Karpas-422 (cell line): ENCODE measurements around the gene NFATC2IP. TPM values are rescaled to one million over a fixed set of nuclear protein-coding genes. Genes with fewer than 3 reads are reported as not detected.
"Not testable (repeated sequence)": the region's sequence is repeated elsewhere in the genome, so short reads cannot be mapped to it uniquely, and the experiment has no call there.

ENCODE experiments used
- DNase-seq: peaks from one replicate; pipeline ENCODE4 v3.0.0-alpha.2; 2015
- H2AFZ ChIP-seq: fragments of 200-600 bp; sonication (generic); 2 replicates; pipeline ENCODE4 v1.6.1; 2014; ENCODE audit warnings: antibody characterized with exemption, low read length, mixed read lengths
- H3K27ac ChIP-seq: fragments of 200-600 bp; sonication (generic); 2 replicates; pipeline ENCODE4 v1.5.1; 2014; ENCODE audit warnings: mild to moderate bottlenecking, low read length, moderate library complexity
- H3K27me3 ChIP-seq: fragments of 200-600 bp; sonication (generic); 2 replicates; pipeline ENCODE4 v1.6.1; 2014; ENCODE audit warnings: low read length, mixed read lengths
- H3K36me3 ChIP-seq: fragments of 200-600 bp; sonication (generic); 2 replicates; pipeline ENCODE4 v1.6.1; 2014; ENCODE audit warnings: low read length, mixed read lengths; ENCODE audit not compliant: insufficient read depth
- H3K4me1 ChIP-seq: fragments of 200-600 bp; sonication (generic); 2 replicates; pipeline ENCODE4 v1.6.1; 2014; ENCODE audit warnings: mild to moderate bottlenecking, low read length, mixed read lengths
- H3K4me2 ChIP-seq: fragments of 200-600 bp; sonication (generic); 2 replicates; pipeline ENCODE4 v1.6.1; 2014; ENCODE audit warnings: low read length, low read depth, mild to moderate bottlenecking; ENCODE audit not compliant: poor library complexity, severe bottlenecking
- H3K4me3 ChIP-seq: fragments of 200-600 bp; sonication (generic); 2 replicates; pipeline ENCODE4 v1.5.1; 2014; ENCODE audit warnings: mild to moderate bottlenecking, antibody characterized with exemption, low read length, mixed read lengths
- H3K79me2 ChIP-seq: fragments of 200-600 bp; sonication (generic); 2 replicates; pipeline ENCODE4 v1.6.1; 2014; ENCODE audit warnings: mild to moderate bottlenecking, low read length, mixed read lengths
- H3K9ac ChIP-seq: fragments of 200-600 bp; sonication (generic); 2 replicates; pipeline ENCODE4 v1.6.0; 2014; ENCODE audit warnings: low read length
- H3K9me2 ChIP-seq: fragments of 200-600 bp; sonication (generic), shearing (Covaris generic); replicated peaks from 2 replicates; pipeline ENCODE4 v1.6.0; 2014; ENCODE audit warnings: mild to moderate bottlenecking, low read length, moderate library complexity; ENCODE audit not compliant: insufficient read depth
- H3K9me3 ChIP-seq: fragments of 300-700, 200-600 bp; sonication (generic); 2 replicates; pipeline ENCODE4 v1.6.1; 2014; ENCODE audit warnings: low read length, mixed read lengths
- H4K20me1 ChIP-seq: fragments of 200-600 bp; sonication (generic); 2 replicates; pipeline ENCODE4 v1.6.1; 2014; ENCODE audit warnings: mild to moderate bottlenecking, antibody characterized with exemption, low read length, low read depth; ENCODE audit not compliant: insufficient read depth
- total RNA-seq: library from RNA; depleted of rRNA; stranded (reverse); fragments of >200 nt; shearing (Covaris generic); gene quantifications from 2 replicates; pipeline ENCODE4 v1.2.3, GENCODE V29; 2014; ENCODE audit warnings: low replicate concordance

NFATC2IP gene
- total RNA-seq, 1 experiment from 2014 or later: 64.0 TPM

GRCh38 chr16:28938721-28939120 lies 12.0 kb upstream of the NFATC2IP start:
- no peak for DNase-seq
- Histone ChIP-seq H3K9me3 (no peaks in the 10 kb centered on the region), H3K9ac (no peak overlapping the region), H3K9me2 (no peaks in the 10 kb centered on the region), H2AFZ (no peak overlapping the region), H3K4me1 (no peaks in the 10 kb centered on the region), H3K27ac (no peak overlapping the region), H3K27me3 (no peaks in the 10 kb centered on the region), H4K20me1 (no peaks in the 10 kb centered on the region), H3K36me3 (peaks cover 27% of the 10 kb centered on the region), H3K79me2 (0 out of 2 replicates have a peak, but pooled peaks cover 6% of the 10 kb centered on the region), H3K4me3 (no peak overlapping the region), H3K4me2 (no peak overlapping the region)

- not testable (repeated sequence) for H4K20me1 ChIP-seq, H3K79me2 ChIP-seq, H3K4me3 ChIP-seq, H3K9me2 ChIP-seq, H3K9me3 ChIP-seq, DNase-seq, H3K27ac ChIP-seq, H3K9ac ChIP-seq, H3K4me1 ChIP-seq, H2AFZ ChIP-seq, H3K4me2 ChIP-seq, H3K27me3 ChIP-seq
- H3K36me3 ChIP-seq: peaks cover 19% of the 10 kb centered on the region
Observed at GRCh38 chr16:28939825-28940224, 10.9 kb upstream of the NFATC2IP start.

- H3K36me3 ChIP-seq: 0 out of 2 replicates have a peak, but pooled peaks cover 5% of the 10 kb centered on the region
- no peaks in the 10 kb centered on the region for H3K79me2 ChIP-seq
- H3K4me2 ChIP-seq: no peak overlapping the region
- H3K9me3 ChIP-seq: no peaks in the 10 kb centered on the region
- no peak overlapping the region for H2AFZ ChIP-seq
- no peak overlapping the region for H3K9ac ChIP-seq
- no peaks in the 10 kb centered on the region for H4K20me1 ChIP-seq
- no peaks in the 10 kb centered on the region for H3K9me2 ChIP-seq
- peaks cover 8% of the 10 kb centered on the region for H3K4me1 ChIP-seq
- no peak overlapping the region for H3K27ac ChIP-seq
- no peak for DNase-seq
- H3K27me3 ChIP-seq: no peaks in the 10 kb centered on the region
- no peak overlapping the region for H3K4me3 ChIP-seq
Observed at GRCh38 chr16:28943281-28943680, 7.5 kb upstream of the NFATC2IP start.

DNA sequence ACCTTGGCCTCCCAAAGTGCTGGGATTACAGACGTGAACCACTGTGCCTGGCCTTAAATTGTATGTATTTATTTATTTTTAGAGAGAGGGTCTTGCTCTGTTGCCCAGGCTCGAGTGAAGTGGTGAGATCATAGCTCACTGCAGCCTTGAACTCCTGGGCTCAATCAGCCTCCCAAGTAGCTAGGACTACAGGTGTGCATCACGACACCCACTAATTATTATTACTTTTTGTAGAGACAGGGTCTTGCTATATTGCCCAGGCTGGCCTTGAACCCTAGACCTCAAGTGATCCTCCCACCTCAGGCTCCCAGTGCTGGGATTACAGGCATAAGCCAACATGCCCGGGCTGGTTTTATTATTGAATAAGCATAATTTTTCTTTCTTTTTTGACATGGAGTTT lies 4.1 kb upstream of the NFATC2IP start:
- Histone ChIP-seq H3K36me3 (no peaks in the 10 kb centered on the region), H3K4me1 (peaks cover 14% of the 10 kb centered on the region), H3K9me3 (no peaks in the 10 kb centered on the region), H3K4me3 (no peak overlapping the region), H3K4me2 (no peak overlapping the region), H3K27me3 (no peaks in the 10 kb centered on the region), H3K9me2 (no peaks in the 10 kb centered on the region), H3K27ac (no peak overlapping the region), H3K9ac (no peak overlapping the region), H4K20me1 (no peaks in the 10 kb centered on the region), H2AFZ (no peak overlapping the region), H3K79me2 (peaks cover 8% of the 10 kb centered on the region)
- no peak for DNase-seq

DNA sequence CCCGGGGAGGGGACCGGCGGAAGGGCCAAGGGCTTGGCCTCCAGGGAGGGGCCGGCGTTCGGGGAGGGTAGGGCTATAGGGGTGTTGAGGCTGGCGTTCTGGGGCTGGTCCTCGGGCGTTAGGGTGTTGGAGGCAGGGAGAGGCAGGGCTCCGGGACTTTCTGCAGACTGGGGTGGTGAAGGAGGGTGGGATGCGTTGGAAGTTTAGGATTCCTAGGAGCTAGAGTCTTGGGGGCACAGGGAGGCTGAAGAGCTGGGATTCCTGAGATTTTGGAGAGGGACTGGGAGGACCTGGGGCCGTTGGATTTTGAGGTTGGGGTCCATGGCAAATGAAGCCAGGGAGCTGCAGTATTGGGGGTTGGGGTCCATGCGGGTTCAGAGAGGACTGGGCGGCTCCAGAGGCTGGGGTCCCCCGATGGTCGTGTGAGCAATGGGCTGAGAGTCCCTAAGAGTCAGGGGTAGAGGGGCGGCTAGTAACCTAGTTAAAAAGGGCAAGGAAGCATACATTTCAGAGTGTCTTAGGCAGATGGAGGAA lies 740 bp downstream of the NFATC2IP start:
- Histone ChIP-seq H3K36me3 (peaks cover 30% of the 10 kb centered on the region), H3K79me2 (peaks cover 36% of the 10 kb centered on the region), H3K9me3 (no peaks in the 10 kb centered on the region), H3K4me1 (peaks cover 14% of the 10 kb centered on the region), H3K27me3 (no peaks in the 10 kb centered on the region), H3K9me2 (no peaks in the 10 kb centered on the region), H3K4me3 (peak overlapping the region; percentile 87), H3K27ac (peak overlapping the region; percentile 28; the same call in 1 of the 2 replicates), H4K20me1 (no peaks in the 10 kb centered on the region), H2AFZ (no peak overlapping the region), H3K4me2 (peak overlapping the region; percentile 81), H3K9ac (peak overlapping the region; percentile 88)
- DNase-seq: peak; percentile 68

DNA sequence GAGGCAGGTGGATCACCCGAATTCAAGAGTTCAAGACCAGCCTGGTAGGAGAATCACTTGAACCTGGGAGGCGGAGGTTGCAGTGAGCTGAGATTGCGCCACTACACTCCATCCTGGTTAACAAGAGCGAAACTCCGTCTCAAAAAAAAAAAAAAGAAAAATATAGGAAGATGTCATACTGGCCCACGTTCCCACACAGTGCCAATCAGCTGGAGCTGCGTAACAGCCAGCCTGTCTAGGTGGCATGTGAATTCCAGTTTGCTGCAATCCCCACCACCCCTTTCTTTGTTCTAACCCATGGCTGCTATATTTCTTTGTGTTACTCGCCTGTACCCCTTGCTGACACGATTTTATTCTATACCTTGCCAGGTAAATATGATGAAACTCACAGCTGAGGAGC lies 7.5 kb downstream of the NFATC2IP start:
- Histone ChIP-seq H2AFZ (no peak overlapping the region), H3K79me2 (peaks cover 13% of the 10 kb centered on the region), H4K20me1 (no peaks in the 10 kb centered on the region), H3K9ac (no peak overlapping the region), H3K9me3 (no peaks in the 10 kb centered on the region), H3K36me3 (peaks cover 47% of the 10 kb centered on the region), H3K27ac (no peak overlapping the region), H3K9me2 (no peaks in the 10 kb centered on the region), H3K4me3 (no peak overlapping the region), H3K4me2 (no peak overlapping the region), H3K27me3 (no peaks in the 10 kb centered on the region), H3K4me1 (no peaks in the 10 kb centered on the region)
- no peak for DNase-seq

- no peak overlapping the region for H3K27ac ChIP-seq
- no peaks in the 10 kb centered on the region for H4K20me1 ChIP-seq
- peaks cover 41% of the 10 kb centered on the region for H3K36me3 ChIP-seq
- H2AFZ ChIP-seq: no peak overlapping the region
- peaks cover 8% of the 10 kb centered on the region for H3K79me2 ChIP-seq
- H3K9me2 ChIP-seq: no peaks in the 10 kb centered on the region
- no peak for DNase-seq
- no peak overlapping the region for H3K4me2 ChIP-seq
- H3K4me3 ChIP-seq: no peak overlapping the region
- no peak overlapping the region for H3K9ac ChIP-seq
- H3K9me3 ChIP-seq: no peaks in the 10 kb centered on the region
- H3K27me3 ChIP-seq: no peaks in the 10 kb centered on the region
- no peaks in the 10 kb centered on the region for H3K4me1 ChIP-seq
Observed at GRCh38 chr16:28958836-28959235, 8.1 kb downstream of the NFATC2IP start.

DNA sequence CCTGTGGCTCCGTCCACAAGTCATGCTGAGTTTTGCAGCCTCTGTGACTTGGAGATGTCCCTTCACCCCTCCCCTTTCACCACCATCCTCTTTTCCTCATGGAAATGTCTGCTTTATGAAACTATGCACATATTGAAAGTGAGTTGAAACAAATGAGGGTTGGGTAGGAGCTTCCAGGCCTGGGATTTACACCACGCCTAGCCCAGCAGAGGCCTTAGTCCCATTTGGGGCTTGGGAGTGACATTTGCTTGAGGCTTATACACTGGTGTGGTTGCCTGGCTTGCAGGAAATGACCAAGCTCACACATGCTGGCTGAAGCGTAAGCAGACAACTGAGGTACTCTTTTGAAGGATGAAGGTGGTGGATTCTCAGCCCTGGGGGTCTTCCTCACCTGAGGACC lies 13.3 kb downstream of the NFATC2IP start:
- H3K9me3 ChIP-seq: no peaks in the 10 kb centered on the region
- H3K27ac ChIP-seq: no peak overlapping the region
- H3K4me2 ChIP-seq: no peak overlapping the region
- H3K9me2 ChIP-seq: no peaks in the 10 kb centered on the region
- no peak overlapping the region for H3K4me3 ChIP-seq
- peaks cover 24% of the 10 kb centered on the region for H3K36me3 ChIP-seq
- no peak overlapping the region for H3K9ac ChIP-seq
- DNase-seq: no peak
- no peaks in the 10 kb centered on the region for H3K4me1 ChIP-seq
- H3K79me2 ChIP-seq: no peaks in the 10 kb centered on the region
- H2AFZ ChIP-seq: no peak overlapping the region
- H3K27me3 ChIP-seq: no peaks in the 10 kb centered on the region
- peaks cover 8% of the 10 kb centered on the region; the same call in 1 of the 2 replicates for H4K20me1 ChIP-seq
